ENCODE measurements around the gene PTPN2.
A peak's percentile ranks its signal among the peaks of the same experiment; 100 is the strongest.
"Not testable (repeated sequence)": the region's sequence is repeated elsewhere in the genome, so short reads cannot be mapped to it uniquely, and the experiment has no call there.

PTPN2 gene

GRCh38 chr18:12769644-12770440 lies 114.2 kb downstream of the PTPN2 start:
- no peak for DNase-seq

GRCh38 chr18:12769136-12769535 lies 114.9 kb downstream of the PTPN2 start:
- DNase-seq: no peak

DNA sequence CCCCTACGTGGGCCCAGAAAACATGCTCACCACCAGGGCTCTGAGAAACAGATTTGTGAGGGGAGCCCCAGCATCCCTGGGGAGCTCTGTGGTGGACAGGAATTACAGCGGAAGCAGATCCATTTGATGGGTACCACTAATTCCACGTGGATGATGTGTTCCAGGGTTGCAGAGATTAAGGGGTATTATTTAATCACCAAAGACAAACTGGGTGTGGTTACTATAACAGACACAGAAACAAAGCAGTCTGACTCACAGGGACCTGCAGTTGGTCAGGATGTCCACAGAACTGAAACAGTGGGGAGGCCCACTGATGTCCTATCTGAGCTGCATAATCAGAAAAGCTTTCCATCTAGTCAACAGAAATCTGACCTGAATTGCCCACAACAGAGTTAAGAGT lies 115.4 kb downstream of the PTPN2 start:
- DNase-seq: no peak

DNA sequence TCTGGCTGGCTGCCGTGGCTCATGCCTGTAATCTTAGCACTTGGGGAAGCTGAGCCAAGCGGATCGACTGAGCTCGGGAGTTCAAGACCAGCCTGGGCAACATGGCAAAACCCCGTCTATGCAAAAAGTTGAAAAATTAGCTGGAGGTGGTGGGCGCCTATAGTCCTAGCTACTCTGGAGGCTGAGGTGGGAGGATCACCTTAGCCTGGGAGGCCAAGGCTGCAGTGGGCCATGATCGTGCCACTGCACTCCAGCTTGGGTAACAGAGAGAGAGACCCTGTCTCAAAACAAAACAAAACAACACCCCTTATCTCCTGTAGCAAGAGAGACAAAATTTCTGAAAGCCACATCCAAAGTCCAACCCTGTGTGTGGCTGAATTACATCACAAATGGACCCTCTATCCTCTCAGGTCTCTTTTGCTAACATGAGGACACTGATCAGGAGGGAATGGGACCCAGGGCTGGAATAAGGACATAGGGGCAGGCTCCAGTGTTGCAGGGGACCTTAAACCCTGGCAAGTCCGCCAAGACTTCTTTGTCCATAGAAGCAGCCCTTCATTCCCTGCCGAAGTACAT lies 116.4 kb downstream of the PTPN2 start:
- DNase-seq: no peak

DNA sequence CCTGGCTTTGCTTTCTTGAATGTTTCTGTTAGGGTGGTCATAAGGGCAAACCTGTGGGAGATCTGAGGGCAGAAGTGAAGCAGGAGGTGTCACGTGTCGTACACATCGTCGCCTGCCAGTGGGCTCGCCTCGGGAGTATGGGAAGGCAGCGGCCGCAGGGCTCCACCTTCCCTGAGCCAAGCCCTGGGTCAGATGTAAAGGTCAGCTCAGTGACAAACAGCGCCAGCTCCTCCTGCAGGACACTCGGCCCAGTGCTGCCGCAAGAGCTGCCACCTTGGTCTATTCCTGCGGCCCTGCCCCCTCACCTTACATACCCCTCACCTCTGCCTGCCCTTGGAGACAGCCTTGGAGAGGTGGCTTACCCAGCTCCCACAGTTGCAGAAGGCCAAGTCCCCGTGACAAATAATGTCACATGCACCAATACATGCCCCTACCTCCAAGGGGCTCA lies 117.0 kb downstream of the PTPN2 start:
- no peak for DNase-seq

- DNase-seq: no peak
These were observed 118.5 kb downstream of the PTPN2 start for GRCh38 chr18:12765586-12765985.

GRCh38 chr18:12765126-12765525 lies 118.9 kb downstream of the PTPN2 start:
- DNase-seq: no peak

GRCh38 chr18:12758566-12758965 lies 125.5 kb downstream of the PTPN2 start:
- not testable (repeated sequence) for DNase-seq

GRCh38 chr18:12756619-12757239 lies 127.3 kb downstream of the PTPN2 start:
- not testable (repeated sequence) for DNase-seq

DNA sequence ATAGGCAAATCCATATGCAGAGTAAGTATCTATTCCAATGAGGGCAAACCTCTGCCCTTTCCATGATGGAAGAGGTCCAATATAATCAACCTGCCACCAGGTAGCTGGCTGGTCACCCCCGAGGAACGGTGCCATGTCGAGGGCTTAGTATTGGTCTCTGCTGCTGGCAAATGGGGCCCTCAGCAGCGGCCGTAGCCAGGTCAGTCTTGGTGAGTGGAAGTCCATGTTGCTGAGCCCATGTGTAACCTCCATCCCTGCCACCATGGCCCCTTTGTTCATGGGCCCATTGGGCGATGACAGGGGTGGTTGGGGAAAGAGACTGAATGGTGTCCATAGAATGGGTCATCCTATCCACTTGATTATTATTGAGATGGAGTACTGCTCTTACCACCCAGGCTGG lies 128.4 kb downstream of the PTPN2 start:
- not testable (repeated sequence) for DNase-seq

DNA sequence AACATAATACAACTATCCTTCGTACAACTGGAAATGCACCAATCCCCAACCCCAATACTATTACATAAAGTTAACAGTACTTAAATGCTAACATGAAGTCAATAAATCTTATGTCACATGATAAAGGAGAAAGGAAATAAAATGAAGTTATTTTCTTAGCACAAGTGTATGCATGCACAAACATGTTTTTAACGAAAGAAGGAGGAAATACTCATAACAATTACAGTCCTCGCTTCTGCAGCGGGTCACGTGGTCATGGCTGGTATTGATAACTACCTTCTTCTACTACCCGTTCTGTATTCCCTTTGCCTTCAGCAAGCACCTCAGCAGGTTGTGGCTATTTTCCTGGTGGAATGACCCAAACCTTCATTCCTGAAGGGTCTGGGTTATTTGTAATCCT lies 129.5 kb downstream of the PTPN2 start:
- no peak for DNase-seq

DNA sequence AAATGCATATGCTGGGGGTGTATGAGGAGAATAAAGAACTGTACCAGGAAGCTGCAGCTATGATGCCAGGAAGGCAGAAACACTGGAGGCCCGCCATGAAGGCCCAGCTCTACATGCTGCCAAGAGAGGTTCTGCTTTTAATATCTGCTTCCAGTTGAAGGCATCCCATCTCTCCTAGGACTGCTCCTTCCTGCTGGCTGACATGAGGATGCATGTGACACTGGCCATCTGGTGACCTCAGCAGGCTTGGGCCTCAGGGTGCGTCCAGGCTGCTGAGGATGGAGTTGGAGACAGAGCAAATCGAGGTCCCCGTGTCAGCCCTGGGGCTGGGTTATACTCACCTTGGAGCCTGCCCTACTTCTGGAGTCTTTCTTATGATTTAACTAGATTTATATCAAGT lies 132.1 kb downstream of the PTPN2 start:
- DNase-seq: no peak

GRCh38 chr18:12751503-12751884 lies 132.5 kb downstream of the PTPN2 start:
- DNase-seq: no peak

GRCh38 chr18:12750715-12751502 lies 133.1 kb downstream of the PTPN2 start:
- DNase-seq: no peak

DNA sequence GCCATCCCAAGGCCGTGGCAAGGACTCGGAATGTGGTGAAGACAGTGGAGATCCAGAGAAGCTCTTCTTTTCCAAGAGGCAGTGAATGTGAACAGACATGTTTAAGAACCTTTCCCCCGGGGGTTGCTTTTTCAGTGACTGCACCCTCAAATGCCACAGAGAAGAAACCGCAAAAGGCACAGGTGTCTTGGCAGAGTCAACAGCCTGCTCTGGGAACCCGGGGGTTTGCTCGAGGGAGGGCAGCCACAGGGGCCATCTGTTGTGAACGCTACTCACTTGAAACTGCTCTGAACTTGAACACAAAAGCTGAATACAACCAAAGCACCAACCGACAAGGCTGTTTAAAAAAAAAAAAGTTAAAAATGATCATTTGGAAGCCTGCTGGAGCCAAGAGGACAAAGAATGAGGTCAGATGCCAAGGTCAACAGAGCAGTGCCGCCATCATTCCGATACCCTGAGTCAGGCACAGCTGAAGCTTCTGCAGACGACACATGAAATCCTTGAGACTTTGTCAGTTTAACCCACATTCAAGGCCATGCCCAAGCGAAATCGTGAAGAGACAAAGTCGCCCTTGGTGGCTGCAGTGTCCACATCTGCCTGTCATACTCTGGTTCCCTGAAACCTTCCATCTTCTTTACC lies 133.8 kb downstream of the PTPN2 start:
- peak; percentile 19 for DNase-seq

GRCh38 chr18:12749121-12749520 lies 134.9 kb downstream of the PTPN2 start:
- DNase-seq: no peak

GRCh38 chr18:12748671-12749070 lies 135.4 kb downstream of the PTPN2 start:
- no peak for DNase-seq

DNA sequence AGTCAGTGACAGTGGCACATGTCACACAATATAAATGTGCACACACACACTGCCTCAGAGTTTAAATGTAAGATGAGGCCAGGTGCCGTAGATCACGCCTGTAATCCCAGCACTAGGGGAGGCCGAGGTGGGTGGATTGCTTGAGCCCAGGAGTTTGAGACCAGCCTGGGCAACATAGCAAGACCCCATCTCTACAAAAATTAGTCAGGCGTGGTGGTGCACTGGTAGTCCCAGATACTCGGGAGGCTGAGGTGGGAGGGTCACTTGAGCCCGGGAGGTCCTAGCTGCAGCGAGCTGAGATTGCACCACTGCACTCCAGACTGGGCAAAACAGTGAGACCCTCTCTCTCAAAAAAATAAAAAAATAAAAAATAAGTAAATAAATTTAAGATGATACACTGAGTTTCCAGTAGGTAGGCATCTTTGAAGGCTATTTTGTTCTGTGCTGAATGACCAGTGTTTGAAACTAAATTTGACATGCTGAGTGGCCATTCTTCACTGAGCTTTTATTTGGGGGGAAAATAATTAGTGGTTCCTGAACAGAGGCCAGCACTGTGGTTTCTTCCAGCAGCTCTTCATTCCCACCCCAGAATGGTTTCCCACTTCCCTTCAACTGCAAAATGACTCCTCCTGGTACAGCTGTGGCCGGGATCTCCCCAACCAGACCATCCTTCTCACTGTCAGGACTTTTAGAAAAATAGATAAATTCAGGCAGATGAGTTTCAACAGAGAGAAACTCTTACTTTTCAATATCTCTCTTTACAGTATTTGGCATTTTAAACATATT lies 136.3 kb downstream of the PTPN2 start:
- DNase-seq: no peak

- DNase-seq: no peak
These were observed 138.8 kb downstream of the PTPN2 start for GRCh38 chr18:12745095-12745795.

- no peak for DNase-seq
These were observed 139.9 kb downstream of the PTPN2 start for GRCh38 chr18:12744103-12744502.

DNA sequence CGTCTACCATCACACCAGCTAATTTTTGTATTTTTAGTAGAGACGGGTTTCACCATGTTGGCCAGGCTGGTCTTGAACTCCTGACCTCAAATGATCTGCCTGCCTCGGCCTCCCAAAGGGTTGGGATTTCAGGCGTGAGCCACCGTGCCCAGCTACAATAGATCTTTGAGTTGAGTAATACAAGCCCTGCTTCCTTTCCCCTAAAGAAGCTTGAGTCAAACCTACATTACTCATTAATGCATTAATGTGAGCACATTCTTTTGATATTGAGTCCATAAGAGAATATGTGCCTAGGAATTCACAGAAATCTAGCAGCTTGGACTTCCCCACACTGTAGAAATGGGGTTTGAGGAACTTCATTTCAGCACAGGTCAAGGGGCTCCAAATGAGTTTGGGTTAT lies 141.6 kb downstream of the PTPN2 start:
- DNase-seq: no peak
